ENCODE results near the gene TGDS. TPM values are rescaled to one million over a fixed set of nuclear protein-coding genes. Genes with fewer than 3 reads are reported as not detected.
A peak's percentile ranks its signal among the peaks of the same experiment; 100 is the strongest.
"Not testable (repeated sequence)": the region's sequence is repeated elsewhere in the genome, so short reads cannot be mapped to it uniquely, and the experiment has no call there.

The TGDS gene, protein sequence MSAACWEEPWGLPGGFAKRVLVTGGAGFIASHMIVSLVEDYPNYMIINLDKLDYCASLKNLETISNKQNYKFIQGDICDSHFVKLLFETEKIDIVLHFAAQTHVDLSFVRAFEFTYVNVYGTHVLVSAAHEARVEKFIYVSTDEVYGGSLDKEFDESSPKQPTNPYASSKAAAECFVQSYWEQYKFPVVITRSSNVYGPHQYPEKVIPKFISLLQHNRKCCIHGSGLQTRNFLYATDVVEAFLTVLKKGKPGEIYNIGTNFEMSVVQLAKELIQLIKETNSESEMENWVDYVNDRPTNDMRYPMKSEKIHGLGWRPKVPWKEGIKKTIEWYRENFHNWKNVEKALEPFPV
- total RNA-seq (2022): 4.1 and 5.0 TPM in 2 replicates
- percentile 67 among the genes with signal in this experiment for Bru-seq, nascent RNA
- percentile 42 among the genes with signal in this experiment for BruChase-seq, experiment 1, labeled RNA remaining after a 6-hour chase
- percentile 50 among the genes with signal in this experiment for BruChase-seq, experiment 2, labeled RNA remaining after a 2-hour chase
- long read RNA-seq, partial matches to known transcripts: 2 of 8 reads
- long read RNA-seq, other reads (novel, unspliced or antisense): 2 of 8 reads

DNA sequence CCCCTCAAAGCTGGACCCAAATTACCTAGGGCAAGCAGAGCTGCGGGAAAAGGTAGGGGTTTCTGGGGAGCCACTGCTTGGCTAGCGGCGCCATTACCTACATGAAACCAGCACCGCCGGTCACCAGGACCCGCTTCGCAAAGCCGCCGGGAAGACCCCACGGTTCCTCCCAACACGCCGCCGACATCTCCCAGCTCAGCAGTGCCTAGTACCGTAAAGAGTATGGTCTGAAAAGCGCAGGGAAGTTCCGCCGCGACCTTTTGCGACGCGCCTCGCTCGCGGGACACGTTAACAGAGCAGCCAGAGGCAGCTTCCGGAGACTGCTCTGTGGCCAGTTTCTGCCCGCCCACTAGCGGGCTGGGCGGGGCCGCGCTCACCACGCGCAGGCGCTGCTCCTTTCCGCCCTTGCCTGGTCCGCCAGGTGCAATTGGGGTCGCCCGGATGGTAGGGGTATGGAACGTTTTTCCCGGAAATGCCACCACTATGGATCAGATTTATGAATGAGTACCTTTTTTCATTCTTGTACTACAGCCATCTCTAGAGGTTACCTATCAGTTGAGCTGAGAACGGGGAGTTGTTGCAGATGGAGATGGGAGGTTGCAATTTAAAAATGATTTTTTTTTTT is at the start of gene TGDS:
TSS of gene TGDS (minus strand) at position 203 of the 625 bp plus-strand sequence. CDS start at position 187, 16 bp downstream.
- Mint-ChIP-seq H3K27ac (ENCODE audit: unreplicated experiment) (peak within 1 kb of the TSS; percentile 73), H3K4me1 (ENCODE audit: low read depth, unreplicated experiment) (peaks cover 8% of the 10 kb centered on the region), H3K36me3 (ENCODE audit: insufficient read depth, unreplicated experiment) (peaks cover 17% of the 10 kb centered on the region), H3K9me3 (ENCODE audit: low read depth, unreplicated experiment) (peaks cover 3% of the 10 kb centered on the region), H3K27me3 (ENCODE audit: unreplicated experiment) (no peaks in the 10 kb centered on the region), H3K4me3 (ENCODE audit: low read depth, unreplicated experiment) (peak within 1 kb of the TSS; percentile 84)
- TF ChIP-seq, protein P1, sequence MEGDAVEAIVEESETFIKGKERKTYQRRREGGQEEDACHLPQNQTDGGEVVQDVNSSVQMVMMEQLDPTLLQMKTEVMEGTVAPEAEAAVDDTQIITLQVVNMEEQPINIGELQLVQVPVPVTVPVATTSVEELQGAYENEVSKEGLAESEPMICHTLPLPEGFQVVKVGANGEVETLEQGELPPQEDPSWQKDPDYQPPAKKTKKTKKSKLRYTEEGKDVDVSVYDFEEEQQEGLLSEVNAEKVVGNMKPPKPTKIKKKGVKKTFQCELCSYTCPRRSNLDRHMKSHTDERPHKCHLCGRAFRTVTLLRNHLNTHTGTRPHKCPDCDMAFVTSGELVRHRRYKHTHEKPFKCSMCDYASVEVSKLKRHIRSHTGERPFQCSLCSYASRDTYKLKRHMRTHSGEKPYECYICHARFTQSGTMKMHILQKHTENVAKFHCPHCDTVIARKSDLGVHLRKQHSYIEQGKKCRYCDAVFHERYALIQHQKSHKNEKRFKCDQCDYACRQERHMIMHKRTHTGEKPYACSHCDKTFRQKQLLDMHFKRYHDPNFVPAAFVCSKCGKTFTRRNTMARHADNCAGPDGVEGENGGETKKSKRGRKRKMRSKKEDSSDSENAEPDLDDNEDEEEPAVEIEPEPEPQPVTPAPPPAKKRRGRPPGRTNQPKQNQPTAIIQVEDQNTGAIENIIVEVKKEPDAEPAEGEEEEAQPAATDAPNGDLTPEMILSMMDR (IDR thresholded peaks at IDR 0.05; ENCODE audit: unreplicated experiment): no peak
- peak; percentile 66 for DNase-seq
- BruUV-seq (replicated peaks): no TSS peak
- CTCF ChIA-PET: no interaction called here
- intact Hi-C loops (cut with micrococcal nuclease; ENCODE audit: unreplicated experiment): no loop called here

DNA sequence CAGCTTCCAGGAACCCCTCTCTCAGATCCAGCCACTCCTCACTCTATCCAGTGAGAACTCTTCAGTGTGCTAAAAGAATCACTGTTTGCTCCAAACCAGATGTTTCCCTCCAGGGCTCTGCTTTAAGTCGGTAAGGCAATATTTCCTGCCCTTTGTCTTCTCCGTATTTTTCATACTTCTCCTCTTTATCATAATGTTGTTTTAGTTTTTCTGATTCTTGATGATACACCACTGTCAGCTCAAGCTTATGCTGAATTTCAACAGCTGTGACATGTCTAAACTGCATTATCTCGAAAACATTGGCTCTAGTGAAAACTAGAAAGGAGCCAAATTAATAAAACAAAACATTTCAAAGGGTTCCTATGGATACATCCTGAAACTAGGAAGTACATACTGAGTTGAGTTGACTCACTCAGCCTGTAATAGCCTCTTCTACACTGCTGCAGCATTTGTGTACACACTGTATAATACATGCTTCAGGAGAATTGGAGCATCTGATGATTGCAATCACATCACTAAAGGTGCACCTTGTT is 45.5 kb upstream of the TGDS start:
- no TSS peak for BruUV-seq (replicated peaks)
- Mint-ChIP-seq H3K9me3 (ENCODE audit: low read depth, unreplicated experiment) (no peaks in the 10 kb centered on the region), H3K27me3 (ENCODE audit: unreplicated experiment) (no peaks in the 10 kb centered on the region), H3K36me3 (ENCODE audit: insufficient read depth, unreplicated experiment) (no peaks in the 10 kb centered on the region), H3K27ac (ENCODE audit: unreplicated experiment) (no peak overlapping the region), H3K4me3 (ENCODE audit: low read depth, unreplicated experiment) (no peak overlapping the region), H3K4me1 (ENCODE audit: low read depth, unreplicated experiment) (no peaks in the 10 kb centered on the region)
- intact Hi-C loops (cut with micrococcal nuclease; ENCODE audit: unreplicated experiment): no loop called here
- TF ChIP-seq, protein P1 (IDR thresholded peaks at IDR 0.05; ENCODE audit: unreplicated experiment): no peak
- no peak for DNase-seq
- CTCF ChIA-PET: no interaction called here

DNA sequence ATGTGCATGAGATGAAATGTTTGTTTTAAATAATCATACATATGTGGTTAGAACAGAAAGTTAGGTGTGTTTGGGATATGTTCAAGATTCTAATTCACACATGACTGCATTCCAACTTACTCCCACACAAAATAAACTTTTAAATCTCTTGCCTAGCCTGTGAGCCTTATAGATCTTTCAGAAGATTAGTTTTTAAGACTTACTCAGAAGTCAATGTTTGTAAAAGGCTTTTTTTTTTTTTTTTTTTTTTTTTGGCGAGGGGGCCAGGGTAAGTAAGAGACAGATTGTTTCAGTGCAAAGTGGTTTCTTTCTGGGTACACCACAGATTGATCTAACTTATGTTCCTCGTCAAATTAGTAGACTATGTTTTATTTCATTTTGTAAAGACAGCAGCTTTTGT is 44.8 kb upstream of the TGDS start:
- Mint-ChIP-seq H3K9me3 (ENCODE audit: low read depth, unreplicated experiment) (no peaks in the 10 kb centered on the region), H3K4me3 (ENCODE audit: low read depth, unreplicated experiment) (no peak overlapping the region), H3K27me3 (ENCODE audit: unreplicated experiment) (no peaks in the 10 kb centered on the region), H3K4me1 (ENCODE audit: low read depth, unreplicated experiment) (no peaks in the 10 kb centered on the region), H3K36me3 (ENCODE audit: insufficient read depth, unreplicated experiment) (no peaks in the 10 kb centered on the region), H3K27ac (ENCODE audit: unreplicated experiment) (no peak overlapping the region)
- BruUV-seq (replicated peaks): no TSS peak
- CTCF ChIA-PET: no interaction called here
- TF ChIP-seq, protein P1 (IDR thresholded peaks at IDR 0.05; ENCODE audit: unreplicated experiment): no peak
- DNase-seq: no peak
- intact Hi-C loops (cut with micrococcal nuclease; ENCODE audit: unreplicated experiment): no loop called here

DNA sequence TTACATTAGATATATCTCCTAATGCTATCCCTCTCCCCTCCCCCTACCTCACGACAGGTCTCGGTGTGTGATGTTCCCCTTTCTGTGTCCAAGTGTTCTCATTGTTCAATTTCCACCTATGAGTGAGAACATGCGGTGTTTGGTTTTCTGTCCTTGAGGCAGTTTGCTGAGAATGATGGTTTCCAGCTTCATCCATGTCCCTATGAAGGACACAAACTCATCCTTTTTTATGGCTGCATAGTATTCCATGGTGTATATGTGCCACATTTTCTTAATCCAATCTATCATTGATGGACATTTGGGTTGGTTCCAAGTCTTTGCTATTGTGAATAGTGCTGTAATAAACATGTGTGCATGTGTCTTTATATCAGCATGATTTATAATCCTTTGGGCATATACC is 41.7 kb upstream of the TGDS start:
- H3K27ac Mint-ChIP-seq (ENCODE audit: unreplicated experiment); H3K27me3 Mint-ChIP-seq (ENCODE audit: unreplicated experiment); H3K9me3 Mint-ChIP-seq (ENCODE audit: low read depth, unreplicated experiment); H3K36me3 Mint-ChIP-seq (ENCODE audit: insufficient read depth, unreplicated experiment); CTCF ChIA-PET; H3K4me1 Mint-ChIP-seq (ENCODE audit: low read depth, unreplicated experiment); intact Hi-C loops (cut with micrococcal nuclease; ENCODE audit: unreplicated experiment); H3K4me3 Mint-ChIP-seq (ENCODE audit: low read depth, unreplicated experiment); BruUV-seq (replicated peaks); DNase-seq: not testable (repeated sequence)

All from Calu3 (cell line).